Hepatocyte (in vitro differentiated cells): ENCODE measurements around the gene WDFY1. TPM values are rescaled to one million over a fixed set of nuclear protein-coding genes. Genes with fewer than 3 reads are reported as not detected.

Experiments
- DNase-seq: peaks from one replicate; pipeline ENCODE4 v3.0.0-alpha.2; 2016; ENCODE audit warnings: low spot score
- H2AFZ ChIP-seq: fragments of 200-600 bp; sonication (generic); 2 replicates; pipeline ENCODE4 v1.6.0; 2016; ENCODE audit warnings: antibody characterized with exemption, mild to moderate bottlenecking
- H3K27ac ChIP-seq: fragments of 200-600 bp; sonication (generic); 2 replicates; pipeline ENCODE4 v1.5.1; 2016; ENCODE audit warnings: mild to moderate bottlenecking
- H3K27me3 ChIP-seq: fragments of 200-600 bp; sonication (generic); 2 replicates; pipeline ENCODE4 v1.6.1; 2016
- H3K36me3 ChIP-seq: fragments of 200-600 bp; sonication (generic); replicated peaks from 2 replicates; pipeline ENCODE4 v1.5.1; 2016; ENCODE audit warnings: low read depth; ENCODE audit not compliant: insufficient read depth
- H3K4me1 ChIP-seq: fragments of 200-600 bp; sonication (generic); 2 replicates; pipeline ENCODE4 v1.5.1; 2016; ENCODE audit warnings: mild to moderate bottlenecking, moderate library complexity; ENCODE audit not compliant: insufficient read depth
- H3K4me2 ChIP-seq: fragments of 200-600 bp; sonication (generic); 2 replicates; pipeline ENCODE4 v1.6.0; 2016
- H3K4me3 ChIP-seq: fragments of 200-600 bp; sonication (generic); 2 replicates; pipeline ENCODE4 v1.5.1; 2016; ENCODE audit warnings: mild to moderate bottlenecking
- H3K79me2 ChIP-seq: fragments of 200-600 bp; sonication (generic); 2 replicates; pipeline ENCODE4 v1.6.0; 2017; ENCODE audit warnings: mild to moderate bottlenecking
- H3K9me2 ChIP-seq: fragments of 200-600 bp; sonication (generic); replicated peaks from 2 replicates; pipeline ENCODE4 v1.6.0; 2017; ENCODE audit warnings: mild to moderate bottlenecking; ENCODE audit not compliant: insufficient read depth
- H3K9me3 ChIP-seq: fragments of 200-600 bp; sonication (generic); 2 replicates; pipeline ENCODE4 v1.5.1; 2016; ENCODE audit warnings: low read depth, mild to moderate bottlenecking
- H4K20me1 ChIP-seq: fragments of 200-600 bp; sonication (generic); 2 replicates; pipeline ENCODE4 v1.6.0; 2016; ENCODE audit warnings: mild to moderate bottlenecking; ENCODE audit not compliant: insufficient read depth, poor library complexity, severe bottlenecking
- CTCF ChIP-seq: fragments of 200-600 bp; sonication (generic); IDR thresholded peaks from 2 replicates; pipeline ENCODE4 v1.5.1; 2016; ENCODE audit warnings: antibody characterized with exemption, mild to moderate bottlenecking; ENCODE audit not compliant: poor library complexity
- EZH2 ChIP-seq: fragments of 200-600 bp; sonication (generic); IDR thresholded peaks from 2 replicates; pipeline ENCODE4 v1.6.1; 2016; ENCODE audit warnings: antibody characterized with exemption, mild to moderate bottlenecking, borderline replicate concordance
- EZH2phosphoT487 ChIP-seq: fragments of 200-600 bp; sonication (generic); IDR thresholded peaks from one replicate; pipeline ENCODE4 v1.6.1; 2018; ENCODE audit warnings: antibody characterized with exemption, mild to moderate bottlenecking, low read depth, moderate library complexity; ENCODE audit not compliant: unreplicated experiment, severe bottlenecking
- WGBS: methylation state at CpG from one replicate; pipeline ENCODE4 v1.1.6; 2016; ENCODE audit warnings: low lambda C conversion rate; ENCODE audit errors: missing lambda C conversion rate; 5-methylcytosine and 5-hydroxymethylcytosine counted together
- polyA plus RNA-seq: library from polyadenylated mRNA; unstranded; fragments of >200 nt; fragmentation: Nextera tagmentation; extraction: Ambion mirVana; gene quantifications from 2 replicates; pipeline ENCODE4 v1.2.1, GENCODE V29; 2016
- total RNA-seq: library from RNA; depleted of rRNA; stranded (reverse); fragments of >200 nt; gene quantifications from 2 replicates; pipeline ENCODE4 v1.2.3, GENCODE V29; 2014

WDFY1 gene
- total and polyA plus RNA-seq, 2 experiments from 2014 or later: 45.6 to 68.3 TPM

- Histone ChIP-seq H3K4me2 (no peak overlapping the region), H3K9me3 (no peaks in the 10 kb centered on the region), H3K36me3 (no peaks in the 10 kb centered on the region), H3K4me3 (no peak overlapping the region), H3K27me3 (no peaks in the 10 kb centered on the region), H2AFZ (no peak overlapping the region), H4K20me1 (no peaks in the 10 kb centered on the region), H3K9me2 (no peaks in the 10 kb centered on the region), H3K4me1 (peaks cover 4% of the 10 kb centered on the region), H3K27ac (no peak overlapping the region), H3K79me2 (peaks cover 11% of the 10 kb centered on the region)
- no peak for DNase-seq
- TF ChIP-seq CTCF (no peak), EZH2phosphoT487 (no peak), EZH2 (no peak)
- WGBS: 73% methylated on average over 3 of the region's 3 CpGs
Observed at GRCh38 chr2:223949241-223949840, 4.2 kb upstream of the WDFY1 start.

GRCh38 chr2:223947711-223948205 is 2.6 kb upstream of the WDFY1 start:
- no peak for DNase-seq
- peaks cover 26% of the 10 kb centered on the region for H3K79me2 ChIP-seq
- peaks cover 7% of the 10 kb centered on the region for H4K20me1 ChIP-seq
- TF ChIP-seq EZH2phosphoT487: no peak
- no peak for TF ChIP-seq EZH2
- no peak for TF ChIP-seq CTCF
- no peaks in the 10 kb centered on the region for H3K9me3 ChIP-seq
- H3K27ac ChIP-seq: no peak overlapping the region
- WGBS: 19% methylated on average over 5 of the region's 5 CpGs
- H3K27me3 ChIP-seq: no peaks in the 10 kb centered on the region
- no peak overlapping the region for H3K4me2 ChIP-seq
- H3K4me1 ChIP-seq: peaks cover 10% of the 10 kb centered on the region
- H3K36me3 ChIP-seq: no peaks in the 10 kb centered on the region
- no peak overlapping the region for H3K4me3 ChIP-seq
- H3K9me2 ChIP-seq: no peaks in the 10 kb centered on the region
- peak overlapping the region; percentile 23 for H2AFZ ChIP-seq

GRCh38 chr2:223945755-223946154 is 620 bp upstream of the WDFY1 start:
- peaks cover 15% of the 10 kb centered on the region for H3K4me1 ChIP-seq
- H3K27ac ChIP-seq: no peak overlapping the region
- TF ChIP-seq EZH2phosphoT487: no peak
- TF ChIP-seq EZH2: no peak
- no peak for TF ChIP-seq CTCF

More at GRCh38 chr2:223945755-223946154, 620 bp upstream of the WDFY1 start:
- H3K36me3 ChIP-seq: no peaks in the 10 kb centered on the region
- peak overlapping the region; percentile 66 for H3K4me2 ChIP-seq
- H3K9me2 ChIP-seq: no peaks in the 10 kb centered on the region
- H3K27me3 ChIP-seq: no peaks in the 10 kb centered on the region
- no peaks in the 10 kb centered on the region for H3K9me3 ChIP-seq
- H4K20me1 ChIP-seq: peaks cover 18% of the 10 kb centered on the region
- DNase-seq: no peak
- peak overlapping the region; percentile 6 for H2AFZ ChIP-seq
- peaks cover 42% of the 10 kb centered on the region for H3K79me2 ChIP-seq
- WGBS: 78% methylated on average over 4 of the region's 4 CpGs
- no peak overlapping the region for H3K4me3 ChIP-seq
